GM12865 (cell line): ENCODE measurements around the gene KIAA0319L.
A peak's percentile ranks its signal among the peaks of the same experiment; 100 is the strongest.

Experiments used
- DNase-seq: peaks from one replicate; pipeline ENCODE4 v3.0.0; 2010; ENCODE audit warnings: low read depth
- H3K4me3 ChIP-seq: 2 replicates; pipeline ENCODE4 v1.5.1; 2011; ENCODE audit warnings: mild to moderate bottlenecking, low read depth, low read length, control low read depth
- CTCF ChIP-seq: IDR thresholded peaks from 2 replicates; pipeline ENCODE4 v1.5.1; 2011; ENCODE audit warnings: low read length, control low read depth, low read depth, inconsistent platforms; ENCODE audit not compliant: insufficient read depth; ENCODE audit errors: missing control alignments

The KIAA0319L gene

GRCh38 chr1:35453031-35453430 lies 104.2 kb downstream of the KIAA0319L start:
- no peak overlapping the region for H3K4me3 ChIP-seq
- TF ChIP-seq CTCF: no peak
- DNase-seq: no peak

GRCh38 chr1:35452106-35452774 lies 105.0 kb downstream of the KIAA0319L start:
- no peak for TF ChIP-seq CTCF
- no peak for DNase-seq
- no peak overlapping the region for H3K4me3 ChIP-seq

GRCh38 chr1:35451125-35451528 lies 106.1 kb downstream of the KIAA0319L start:
- peak; percentile 89 for TF ChIP-seq CTCF
- DNase-seq: peak; percentile 82
- H3K4me3 ChIP-seq: no peak overlapping the region

GRCh38 chr1:35449334-35450008 lies 107.7 kb downstream of the KIAA0319L start:
- no peak overlapping the region for H3K4me3 ChIP-seq
- no peak for TF ChIP-seq CTCF
- no peak for DNase-seq

- H3K4me3 ChIP-seq: no peak overlapping the region
- no peak for TF ChIP-seq CTCF
- no peak for DNase-seq
These were observed 108.8 kb downstream of the KIAA0319L start for GRCh38 chr1:35448344-35448801.

- TF ChIP-seq CTCF: no peak
- H3K4me3 ChIP-seq: no peak overlapping the region
- DNase-seq: no peak
These were observed 109.9 kb downstream of the KIAA0319L start for GRCh38 chr1:35447278-35447677.

- DNase-seq: no peak
- no peak for TF ChIP-seq CTCF
- no peak overlapping the region for H3K4me3 ChIP-seq
These were observed 112.8 kb downstream of the KIAA0319L start for GRCh38 chr1:35444519-35444774.
